PFSK-1 (cell line): ENCODE measurements around the gene APH1B.

Experiments used
- FOXP2 ChIP-seq: optimal IDR thresholded peaks from 2 replicates; pipeline ENCODE3; 2011; ENCODE audit warnings: borderline replicate concordance, control low read depth, inconsistent platforms; ENCODE audit not compliant: insufficient read depth; ENCODE audit errors: extremely low read length, extremely low read depth
- POLR2AphosphoS5 ChIP-seq: IDR thresholded peaks from 2 replicates; pipeline ENCODE4 v1.6.1; 2012; ENCODE audit warnings: low read depth, mild to moderate bottlenecking, control low read depth, low read length, moderate library complexity
- SIN3A ChIP-seq: IDR thresholded peaks from 2 replicates; pipeline ENCODE4 v1.6.1; 2012; ENCODE audit warnings: mild to moderate bottlenecking, low read length, moderate library complexity, borderline replicate concordance; ENCODE audit not compliant: insufficient read depth
- TAF1 ChIP-seq: IDR thresholded peaks from 2 replicates; pipeline ENCODE4 v1.6.1; 2012; ENCODE audit warnings: low read length, control low read depth, borderline replicate concordance; ENCODE audit not compliant: insufficient read depth
- TF ChIP-seq, protein P1 (sequence below), 2 experiments: IDR thresholded peaks; 2 replicates each; pipeline versions ENCODE4 v1.6.1 to v1.8.0; 2011 to 2012; ENCODE audit warnings: low read depth in 2 of 2, low read length in 2 of 2, control low read depth in 1 of 2, inconsistent platforms in 1 of 2, mild to moderate bottlenecking in 1 of 2, moderate library complexity in 1 of 2; ENCODE audit not compliant: insufficient read depth in 1 of 2

APH1B gene

DNA sequence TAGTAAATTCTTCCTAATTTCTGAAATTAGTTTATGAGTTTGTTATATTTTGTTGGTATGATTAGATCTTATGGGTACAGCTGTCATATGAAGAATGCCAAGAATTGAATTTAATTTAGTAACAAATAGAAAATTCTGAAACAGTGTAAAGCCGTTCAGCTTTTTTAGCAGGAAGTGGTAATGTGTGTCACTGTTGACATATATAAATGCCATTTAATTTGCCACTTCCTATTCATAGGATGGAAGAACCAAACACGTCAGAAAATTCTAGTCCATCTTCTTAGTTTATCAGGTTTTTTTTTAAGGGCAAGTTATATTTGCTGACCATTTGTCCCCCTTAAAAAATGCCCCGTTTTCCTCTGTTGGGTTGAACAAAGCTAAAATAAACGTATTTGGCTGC lies 45.0 kb upstream of the APH1B start:
- no peak for TF ChIP-seq FOXP2
- TF ChIP-seq, protein P1, sequence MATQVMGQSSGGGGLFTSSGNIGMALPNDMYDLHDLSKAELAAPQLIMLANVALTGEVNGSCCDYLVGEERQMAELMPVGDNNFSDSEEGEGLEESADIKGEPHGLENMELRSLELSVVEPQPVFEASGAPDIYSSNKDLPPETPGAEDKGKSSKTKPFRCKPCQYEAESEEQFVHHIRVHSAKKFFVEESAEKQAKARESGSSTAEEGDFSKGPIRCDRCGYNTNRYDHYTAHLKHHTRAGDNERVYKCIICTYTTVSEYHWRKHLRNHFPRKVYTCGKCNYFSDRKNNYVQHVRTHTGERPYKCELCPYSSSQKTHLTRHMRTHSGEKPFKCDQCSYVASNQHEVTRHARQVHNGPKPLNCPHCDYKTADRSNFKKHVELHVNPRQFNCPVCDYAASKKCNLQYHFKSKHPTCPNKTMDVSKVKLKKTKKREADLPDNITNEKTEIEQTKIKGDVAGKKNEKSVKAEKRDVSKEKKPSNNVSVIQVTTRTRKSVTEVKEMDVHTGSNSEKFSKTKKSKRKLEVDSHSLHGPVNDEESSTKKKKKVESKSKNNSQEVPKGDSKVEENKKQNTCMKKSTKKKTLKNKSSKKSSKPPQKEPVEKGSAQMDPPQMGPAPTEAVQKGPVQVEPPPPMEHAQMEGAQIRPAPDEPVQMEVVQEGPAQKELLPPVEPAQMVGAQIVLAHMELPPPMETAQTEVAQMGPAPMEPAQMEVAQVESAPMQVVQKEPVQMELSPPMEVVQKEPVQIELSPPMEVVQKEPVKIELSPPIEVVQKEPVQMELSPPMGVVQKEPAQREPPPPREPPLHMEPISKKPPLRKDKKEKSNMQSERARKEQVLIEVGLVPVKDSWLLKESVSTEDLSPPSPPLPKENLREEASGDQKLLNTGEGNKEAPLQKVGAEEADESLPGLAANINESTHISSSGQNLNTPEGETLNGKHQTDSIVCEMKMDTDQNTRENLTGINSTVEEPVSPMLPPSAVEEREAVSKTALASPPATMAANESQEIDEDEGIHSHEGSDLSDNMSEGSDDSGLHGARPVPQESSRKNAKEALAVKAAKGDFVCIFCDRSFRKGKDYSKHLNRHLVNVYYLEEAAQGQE (IDR thresholded peaks at IDR 0.05; ENCODE audit: insufficient read depth in 1 of 2, low read depth in 2 of 2, low read length in 2 of 2), result no peak

DNA sequence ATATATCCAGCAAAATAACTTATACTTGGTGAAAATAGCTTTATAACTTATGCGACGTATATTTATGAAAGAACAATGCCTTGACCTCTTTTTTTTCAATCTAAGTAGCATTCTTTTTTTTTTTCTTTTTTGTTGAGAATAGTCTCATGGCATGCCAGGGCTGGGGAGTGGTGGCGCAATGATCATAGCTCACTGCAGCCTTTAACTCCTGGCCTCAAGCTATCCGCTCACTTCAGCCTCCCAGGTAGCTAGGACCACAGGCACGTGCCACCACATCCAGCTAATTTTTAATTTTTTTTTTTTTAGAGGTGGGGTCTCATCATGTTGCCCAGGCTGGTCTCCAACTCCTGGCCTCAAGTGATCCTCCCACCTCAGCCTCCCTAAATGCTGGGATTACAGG lies 44.5 kb upstream of the APH1B start:
- no peak for TF ChIP-seq SIN3A
- TF ChIP-seq TAF1, result no peak
- TF ChIP-seq POLR2AphosphoS5, result no peak
- TF ChIP-seq, protein P1 (IDR thresholded peaks at IDR 0.05; ENCODE audit: insufficient read depth in 1 of 2, low read depth in 2 of 2, low read length in 2 of 2), result no peak
- TF ChIP-seq FOXP2, result no peak

DNA sequence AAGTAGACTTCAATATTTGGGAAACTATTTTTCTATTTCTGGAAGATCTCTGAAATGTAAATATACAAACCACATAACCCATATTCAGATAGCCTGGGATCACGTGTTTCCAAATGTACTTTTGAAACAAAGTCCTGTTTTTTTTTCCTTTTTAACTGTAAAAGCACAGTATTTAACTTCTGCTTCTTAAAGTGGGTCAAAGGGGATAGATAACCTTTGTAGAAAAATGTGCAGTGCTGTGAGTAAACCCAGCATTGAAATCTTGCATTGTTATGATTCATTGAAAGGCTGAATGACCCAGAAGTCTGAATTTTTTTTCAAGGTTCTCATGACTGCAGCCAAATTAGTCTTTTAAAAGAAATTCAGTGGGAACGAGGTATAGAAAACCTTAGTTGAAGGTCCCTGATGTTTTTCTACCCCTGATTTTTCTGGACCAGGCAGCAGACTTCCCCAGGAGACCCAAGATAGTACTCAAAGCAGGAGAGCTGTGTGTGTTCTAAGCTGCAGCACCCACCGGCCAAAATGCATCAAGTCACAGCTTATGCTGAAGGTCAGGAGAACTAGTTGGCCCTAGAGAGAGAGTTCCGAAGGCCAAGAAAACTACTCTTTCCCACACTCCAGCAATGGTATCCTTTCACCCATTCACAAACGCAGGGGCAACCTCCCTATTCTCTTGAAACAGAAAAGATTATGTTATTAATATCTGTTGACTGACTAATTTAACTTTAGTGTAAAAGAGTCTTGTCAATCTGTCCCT lies 43.6 kb upstream of the APH1B start:
- TF ChIP-seq POLR2AphosphoS5 (no peak), SIN3A (no peak), FOXP2 (no peak), TAF1 (no peak)
- TF ChIP-seq, protein P1 (IDR thresholded peaks at IDR 0.05; ENCODE audit: insufficient read depth in 1 of 2, low read depth in 2 of 2, low read length in 2 of 2), result no peak

DNA sequence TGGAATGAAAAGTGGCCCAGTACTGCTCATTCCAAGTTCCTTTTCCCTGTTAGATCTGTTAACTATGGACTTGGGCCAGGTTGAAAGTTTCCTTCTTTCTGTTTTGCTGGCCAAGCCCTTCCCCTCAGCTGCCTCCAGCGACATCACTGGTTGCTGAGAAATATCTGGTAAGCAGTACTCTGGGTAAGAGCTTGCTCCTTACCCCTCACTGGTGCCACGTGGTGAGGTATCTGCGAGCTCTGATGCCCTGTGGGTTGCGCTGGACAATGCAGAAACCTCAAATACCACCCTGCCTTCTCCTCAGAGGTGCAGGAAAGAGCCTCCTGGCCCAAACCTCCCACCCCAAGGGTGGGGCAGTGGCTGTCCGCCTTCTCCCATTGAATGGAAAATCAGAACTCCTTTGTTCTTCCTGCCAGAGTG lies 42.9 kb upstream of the APH1B start:
- TF ChIP-seq, protein P1 (IDR thresholded peaks at IDR 0.05; ENCODE audit: insufficient read depth in 1 of 2, low read depth in 2 of 2, low read length in 2 of 2), result no peak
- no peak for TF ChIP-seq POLR2AphosphoS5

DNA sequence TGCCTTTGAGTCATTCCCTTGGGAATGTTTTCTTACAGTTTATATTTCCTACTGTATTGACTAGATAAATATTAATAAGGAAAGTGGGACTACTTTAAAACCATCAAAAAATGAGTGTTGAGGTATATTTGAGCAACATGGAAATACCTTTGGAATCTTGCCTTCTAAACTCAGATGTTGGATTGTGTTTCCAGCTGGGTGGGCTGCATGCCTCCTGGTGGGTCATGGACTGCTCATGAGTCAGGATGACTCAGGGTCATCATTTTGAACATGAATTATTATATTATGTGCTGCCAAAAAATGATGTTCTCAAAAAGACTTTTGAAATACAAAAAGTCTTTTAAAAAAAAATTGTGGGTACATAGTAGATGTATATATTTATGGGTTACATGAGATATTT lies 41.1 kb upstream of the APH1B start:
- TF ChIP-seq POLR2AphosphoS5 (no peak), TAF1 (no peak)
